Adipocyte (in vitro differentiated cells): ENCODE measurements around the gene C13orf42.
A peak's percentile ranks its signal among the peaks of the same experiment; 100 is the strongest.
"Not testable (repeated sequence)": the region's sequence is repeated elsewhere in the genome, so short reads cannot be mapped to it uniquely, and the experiment has no call there.

ENCODE experiments used
- DNase-seq: peaks from one replicate; pipeline ENCODE4 v3.0.0-alpha.2; 2015; ENCODE audit warnings: low read depth
- H3K27me3 ChIP-seq: replicated peaks from 2 replicates; pipeline ENCODE4 v1.7.0; 2013; ENCODE audit warnings: mild to moderate bottlenecking, low read length, moderate library complexity; ENCODE audit not compliant: control insufficient read depth, insufficient read depth
- H3K36me3 ChIP-seq: 2 replicates; pipeline ENCODE4 v1.7.0; 2013; ENCODE audit warnings: low read length, mild to moderate bottlenecking, moderate library complexity; ENCODE audit not compliant: control insufficient read depth, insufficient read depth, severe bottlenecking
- H3K4me1 ChIP-seq: 2 replicates; pipeline ENCODE4 v1.7.0; 2013; ENCODE audit warnings: mild to moderate bottlenecking, low read length, moderate library complexity; ENCODE audit not compliant: control insufficient read depth, insufficient read depth
- H3K4me3 ChIP-seq: 2 replicates; pipeline ENCODE4 v1.7.0; 2013; ENCODE audit warnings: mild to moderate bottlenecking, low read length, moderate library complexity
- H3K9ac ChIP-seq: 2 replicates; pipeline ENCODE4 v1.7.0; 2013; ENCODE audit warnings: mild to moderate bottlenecking, low read length, moderate library complexity
- H3K9me3 ChIP-seq: 2 replicates; pipeline ENCODE4 v1.7.0; 2013; ENCODE audit warnings: mild to moderate bottlenecking, low read length, moderate library complexity; ENCODE audit not compliant: control insufficient read depth

C13orf42 gene

GRCh38 chr13:51148223-51148951, 37.3 kb upstream of the C13orf42 start:
- Histone ChIP-seq H3K4me3 (no peak overlapping the region), H3K9ac (no peak overlapping the region), H3K4me1 (no peaks in the 10 kb centered on the region), H3K36me3 (no peaks in the 10 kb centered on the region), H3K27me3 (peaks cover 13% of the 10 kb centered on the region), H3K9me3 (peaks cover 5% of the 10 kb centered on the region)
- no peak for DNase-seq

GRCh38 chr13:51147732-51148131, 36.7 kb upstream of the C13orf42 start:
- H3K4me1 ChIP-seq, result no peaks in the 10 kb centered on the region
- H3K9ac ChIP-seq, result no peak overlapping the region
- DNase-seq, result no peak
- H3K4me3 ChIP-seq, result no peak overlapping the region
- H3K36me3 ChIP-seq, result no peaks in the 10 kb centered on the region
- peaks cover 13% of the 10 kb centered on the region for H3K27me3 ChIP-seq
- H3K9me3 ChIP-seq, result peaks cover 5% of the 10 kb centered on the region

- H3K9ac ChIP-seq, result no peak overlapping the region
- H3K27me3 ChIP-seq, result peaks cover 13% of the 10 kb centered on the region
- H3K9me3 ChIP-seq, result peaks cover 5% of the 10 kb centered on the region
- H3K4me3 ChIP-seq, result no peak overlapping the region
- no peak for DNase-seq
- H3K4me1 ChIP-seq, result no peaks in the 10 kb centered on the region
- no peaks in the 10 kb centered on the region for H3K36me3 ChIP-seq
Observed at GRCh38 chr13:51146667-51147066, 35.6 kb upstream of the C13orf42 start.

GRCh38 chr13:51137250-51137649, 26.2 kb upstream of the C13orf42 start:
- Histone ChIP-seq H3K36me3 (no peaks in the 10 kb centered on the region), H3K4me1 (no peaks in the 10 kb centered on the region), H3K9ac (no peak overlapping the region), H3K4me3 (no peak overlapping the region), H3K27me3 (peaks cover 13% of the 10 kb centered on the region), H3K9me3 (no peaks in the 10 kb centered on the region)
- DNase-seq, result no peak

GRCh38 chr13:51136276-51136980, 25.4 kb upstream of the C13orf42 start:
- H3K4me3 ChIP-seq, result no peak overlapping the region
- no peaks in the 10 kb centered on the region for H3K36me3 ChIP-seq
- H3K9me3 ChIP-seq, result no peaks in the 10 kb centered on the region
- H3K9ac ChIP-seq, result no peak overlapping the region
- no peak for DNase-seq
- H3K27me3 ChIP-seq, result peaks cover 13% of the 10 kb centered on the region
- H3K4me1 ChIP-seq, result no peaks in the 10 kb centered on the region

GRCh38 chr13:51134763-51135365, 23.8 kb upstream of the C13orf42 start:
- Histone ChIP-seq H3K9me3 (peaks cover 5% of the 10 kb centered on the region), H3K36me3 (no peaks in the 10 kb centered on the region), H3K9ac (no peak overlapping the region), H3K27me3 (peaks cover 13% of the 10 kb centered on the region), H3K4me3 (no peak overlapping the region), H3K4me1 (no peaks in the 10 kb centered on the region)
- no peak for DNase-seq

- no peak overlapping the region for H3K4me3 ChIP-seq
- no peak overlapping the region for H3K9ac ChIP-seq
- no peaks in the 10 kb centered on the region for H3K36me3 ChIP-seq
- peaks cover 10% of the 10 kb centered on the region for H3K9me3 ChIP-seq
- DNase-seq, result no peak
- peaks cover 2% of the 10 kb centered on the region for H3K27me3 ChIP-seq
- peaks cover 6% of the 10 kb centered on the region for H3K4me1 ChIP-seq
Observed at GRCh38 chr13:51130348-51130747, 19.3 kb upstream of the C13orf42 start.

GRCh38 chr13:51125495-51126226, 14.6 kb upstream of the C13orf42 start:
- Histone ChIP-seq H3K27me3 (peaks cover 28% of the 10 kb centered on the region), H3K36me3 (no peaks in the 10 kb centered on the region), H3K4me1 (peaks cover 16% of the 10 kb centered on the region), H3K9me3 (peaks cover 10% of the 10 kb centered on the region), H3K9ac (no peak overlapping the region), H3K4me3 (no peak overlapping the region)
- DNase-seq, result peak; percentile 72

- Histone ChIP-seq H3K4me3 (no peak overlapping the region), H3K9ac (no peak overlapping the region), H3K27me3 (peaks cover 51% of the 10 kb centered on the region), H3K4me1 (peaks cover 14% of the 10 kb centered on the region), H3K9me3 (peaks cover 4% of the 10 kb centered on the region), H3K36me3 (no peaks in the 10 kb centered on the region)
- DNase-seq, result no peak
Observed at GRCh38 chr13:51122868-51123566, 11.9 kb upstream of the C13orf42 start.

- peaks cover 12% of the 10 kb centered on the region for H3K9me3 ChIP-seq
- not testable (repeated sequence) for H3K9ac ChIP-seq, H3K4me3 ChIP-seq, H3K36me3 ChIP-seq
- peak; percentile 7 for DNase-seq
- peaks cover 67% of the 10 kb centered on the region for H3K27me3 ChIP-seq
- H3K4me1 ChIP-seq, result peaks cover 10% of the 10 kb centered on the region
Observed at GRCh38 chr13:51120873-51121272, 9.8 kb upstream of the C13orf42 start.
